Skeletal muscle satellite cell (primary cell): ENCODE data around the gene PLK5. TPM values are rescaled to one million over a fixed set of nuclear protein-coding genes. Genes with fewer than 3 reads are reported as not detected.
A peak's percentile ranks its signal among the peaks of the same experiment; 100 is the strongest.
"Not testable (repeated sequence)": the region's sequence is repeated elsewhere in the genome, so short reads cannot be mapped to it uniquely, and the experiment has no call there.

ENCODE experiments used
- H3K27me3 ChIP-seq: 2 replicates; pipeline ENCODE4 v1.7.0; 2013; ENCODE audit warnings: low read length; ENCODE audit not compliant: control insufficient read depth, insufficient read depth
- H3K36me3 ChIP-seq: 2 replicates; pipeline ENCODE4 v1.7.0; 2013; ENCODE audit warnings: mild to moderate bottlenecking, control low read depth, low read length; ENCODE audit not compliant: insufficient read depth
- H3K4me1 ChIP-seq: 2 replicates; pipeline ENCODE4 v1.7.0; 2013; ENCODE audit warnings: low read length; ENCODE audit not compliant: control insufficient read depth, insufficient read depth
- H3K4me2 ChIP-seq: 2 replicates; pipeline ENCODE4 v1.7.0; 2013; ENCODE audit warnings: mild to moderate bottlenecking, low read length
- H3K4me3 ChIP-seq: 2 replicates; pipeline ENCODE4 v1.7.0; 2013; ENCODE audit warnings: low read length
- H3K9ac ChIP-seq: 2 replicates; pipeline ENCODE4 v1.7.0; 2013; ENCODE audit warnings: mild to moderate bottlenecking, low read depth, low read length, moderate library complexity
- H3K9me3 ChIP-seq: replicated peaks from 2 replicates; pipeline ENCODE4 v1.7.0; 2013; ENCODE audit warnings: mild to moderate bottlenecking, control low read depth, low read length
- total RNA-seq: library from RNA; depleted of rRNA; stranded (reverse); fragments of >200 nt; gene quantifications from 2 replicates; pipeline ENCODE4 v1.2.3, GENCODE V29; 2012; rRNA removed

PLK5 gene, protein sequence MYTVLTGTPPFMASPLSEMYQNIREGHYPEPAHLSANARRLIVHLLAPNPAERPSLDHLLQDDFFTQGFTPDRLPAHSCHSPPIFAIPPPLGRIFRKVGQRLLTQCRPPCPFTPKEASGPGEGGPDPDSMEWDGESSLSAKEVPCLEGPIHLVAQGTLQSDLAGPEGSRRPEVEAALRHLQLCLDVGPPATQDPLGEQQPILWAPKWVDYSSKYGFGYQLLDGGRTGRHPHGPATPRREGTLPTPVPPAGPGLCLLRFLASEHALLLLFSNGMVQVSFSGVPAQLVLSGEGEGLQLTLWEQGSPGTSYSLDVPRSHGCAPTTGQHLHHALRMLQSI
- not detected in 2 replicates for total RNA-seq

DNA sequence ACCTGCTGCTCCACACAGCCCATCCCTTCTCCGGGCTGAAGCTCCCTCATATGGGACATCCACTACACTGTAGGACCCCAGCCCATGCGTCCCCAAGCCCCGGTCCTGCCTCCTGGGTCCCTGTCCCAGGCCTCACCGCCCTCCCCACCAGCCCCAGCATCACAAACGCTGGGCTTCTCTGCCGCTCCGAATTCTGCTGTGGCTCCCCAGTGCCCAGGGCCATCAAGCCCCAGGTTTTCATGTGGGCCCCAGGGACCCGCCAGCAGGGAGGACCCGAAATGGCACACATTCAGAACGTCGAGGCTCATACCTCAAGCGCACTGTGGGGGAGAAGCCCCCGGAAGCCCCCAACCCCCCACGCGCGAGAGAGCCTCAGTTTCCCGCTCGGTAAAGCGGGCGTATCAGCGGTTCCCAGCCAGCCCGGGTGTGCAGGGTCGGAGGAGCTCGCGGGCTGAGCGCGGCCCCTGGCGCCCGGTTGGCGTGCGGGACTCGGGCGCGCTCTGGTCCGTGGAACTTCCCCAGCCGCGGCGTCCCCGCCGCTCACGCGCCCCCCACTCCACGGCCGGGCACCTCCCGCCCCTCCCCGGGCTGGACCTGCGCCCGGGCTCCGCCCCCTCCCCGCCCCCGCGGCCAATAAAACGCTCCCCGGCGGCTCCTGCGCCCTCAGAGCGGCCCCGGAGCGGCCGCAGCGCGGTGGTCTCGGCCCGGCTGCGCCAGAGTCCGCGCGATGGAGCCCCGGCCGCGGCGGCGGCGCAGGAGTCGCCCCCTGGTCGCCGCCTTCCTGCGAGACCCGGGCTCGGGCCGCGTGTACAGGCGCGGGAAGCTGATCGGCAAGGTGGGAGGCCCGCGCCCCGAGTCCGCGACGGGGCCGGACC is at the start of gene PLK5:
Gene PLK5 (plus strand): TSS at position 666 of the 875 bp plus-strand sequence. CDS start 2,920 bp downstream, outside the sequence.
- Histone ChIP-seq H3K4me2 (peak within 1 kb of the TSS; percentile 25), H3K9ac (no peak within 1 kb of the TSS), H3K36me3 (no peaks in the 10 kb centered on the region), H3K4me1 (no peaks in the 10 kb centered on the region), H3K27me3 (peaks cover 39% of the 10 kb centered on the region), H3K4me3 (no peak within 1 kb of the TSS), H3K9me3 (no peaks in the 10 kb centered on the region)

DNA sequence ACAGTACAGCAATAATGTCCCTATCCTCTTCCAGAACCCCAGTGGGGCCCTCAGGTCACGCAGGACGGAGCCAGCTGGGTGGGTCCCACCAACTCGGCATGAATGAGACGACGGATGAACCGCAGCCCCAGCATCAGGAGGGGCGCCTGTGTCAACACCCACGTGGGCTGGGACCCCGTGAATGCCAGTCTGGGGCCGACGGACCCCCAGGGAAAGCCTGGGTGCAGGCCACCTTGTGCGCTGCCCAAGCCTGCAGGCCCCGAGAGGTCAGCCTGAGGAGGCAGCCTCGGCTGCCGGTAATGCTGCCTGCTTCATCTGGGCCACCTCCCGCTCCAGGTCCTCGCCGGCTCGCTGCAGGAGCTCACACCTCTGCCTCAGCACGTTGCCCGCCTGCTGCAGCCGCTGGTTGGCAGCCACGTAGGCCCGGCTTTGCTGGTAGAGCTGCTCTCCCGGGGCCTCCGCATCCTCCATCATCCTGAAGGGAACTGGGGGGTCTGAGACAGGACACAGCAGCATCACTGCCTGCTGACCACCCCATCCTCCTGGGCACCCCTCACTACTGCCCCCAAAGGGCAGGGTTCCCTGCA is 49.0 kb upstream of the PLK5 start:
- Histone ChIP-seq H3K27me3 (peaks cover 37% of the 10 kb centered on the region), H3K4me1 (peaks cover 20% of the 10 kb centered on the region), H3K4me2 (no peak overlapping the region), H3K9me3 (no peaks in the 10 kb centered on the region), H3K9ac (no peak overlapping the region), H3K4me3 (no peak overlapping the region), H3K36me3 (peaks cover 8% of the 10 kb centered on the region)

DNA sequence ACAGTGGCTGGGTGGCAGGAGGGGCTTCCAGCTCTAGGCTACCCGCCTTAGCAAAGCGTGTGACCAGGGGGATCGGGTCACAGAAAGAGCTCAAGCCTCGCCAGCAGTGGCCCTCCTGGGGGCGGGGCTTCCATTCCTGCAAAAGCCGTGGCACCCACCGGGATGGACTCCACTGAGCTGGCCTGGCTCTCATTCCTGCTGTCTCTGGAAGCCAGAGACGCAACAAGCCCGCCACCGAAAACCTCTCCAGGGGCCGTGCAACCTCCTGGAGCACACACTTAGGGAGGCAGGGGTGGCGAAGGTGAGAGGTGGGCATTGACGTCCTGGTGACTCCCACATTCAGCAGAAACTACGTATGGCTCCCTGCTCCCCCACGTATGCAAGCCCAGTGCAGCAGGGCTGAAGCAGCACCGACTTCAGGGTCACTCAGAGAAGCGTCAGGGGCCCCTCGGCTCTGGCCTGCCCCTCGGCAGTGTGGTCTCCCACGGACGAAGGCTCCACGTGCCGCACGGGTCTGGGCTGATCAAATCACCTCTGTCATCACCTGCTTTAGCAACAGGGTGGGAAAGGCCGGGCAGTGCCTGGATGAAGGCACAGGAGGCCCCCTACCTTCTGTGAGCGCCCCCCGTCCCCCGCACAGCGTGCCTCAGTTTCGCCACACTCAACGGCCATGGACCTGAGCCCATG is 48.0 kb upstream of the PLK5 start:
- H3K9me3 ChIP-seq = no peaks in the 10 kb centered on the region
- peaks cover 8% of the 10 kb centered on the region for H3K36me3 ChIP-seq
- H3K4me1 ChIP-seq = peaks cover 10% of the 10 kb centered on the region
- no peak overlapping the region for H3K4me2 ChIP-seq
- no peak overlapping the region for H3K9ac ChIP-seq
- H3K27me3 ChIP-seq = peaks cover 26% of the 10 kb centered on the region
- no peak overlapping the region for H3K4me3 ChIP-seq

DNA sequence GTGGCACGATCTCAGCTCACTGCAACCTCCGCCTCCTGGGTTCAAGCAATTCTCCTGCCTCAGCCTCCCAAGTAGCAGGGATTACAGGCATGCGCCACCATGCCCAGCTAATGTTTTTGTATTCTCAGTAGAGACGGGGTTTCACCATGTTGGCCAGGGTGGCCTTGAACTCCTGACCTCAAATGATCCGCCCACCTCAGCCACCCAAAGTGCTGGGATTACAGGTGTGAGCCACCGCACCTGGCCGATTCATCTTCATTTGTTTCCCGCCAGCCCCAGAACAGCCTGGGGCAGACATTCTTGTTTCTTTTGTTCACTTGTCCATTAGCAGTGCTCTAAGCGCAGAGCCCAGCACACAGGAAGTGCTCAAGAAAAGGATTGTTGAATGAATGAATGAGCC is 46.8 kb upstream of the PLK5 start:
- not testable (repeated sequence) for H3K36me3 ChIP-seq, H3K4me2 ChIP-seq, H3K4me3 ChIP-seq, H3K9ac ChIP-seq, H3K9me3 ChIP-seq, H3K4me1 ChIP-seq
- peaks cover 15% of the 10 kb centered on the region for H3K27me3 ChIP-seq

DNA sequence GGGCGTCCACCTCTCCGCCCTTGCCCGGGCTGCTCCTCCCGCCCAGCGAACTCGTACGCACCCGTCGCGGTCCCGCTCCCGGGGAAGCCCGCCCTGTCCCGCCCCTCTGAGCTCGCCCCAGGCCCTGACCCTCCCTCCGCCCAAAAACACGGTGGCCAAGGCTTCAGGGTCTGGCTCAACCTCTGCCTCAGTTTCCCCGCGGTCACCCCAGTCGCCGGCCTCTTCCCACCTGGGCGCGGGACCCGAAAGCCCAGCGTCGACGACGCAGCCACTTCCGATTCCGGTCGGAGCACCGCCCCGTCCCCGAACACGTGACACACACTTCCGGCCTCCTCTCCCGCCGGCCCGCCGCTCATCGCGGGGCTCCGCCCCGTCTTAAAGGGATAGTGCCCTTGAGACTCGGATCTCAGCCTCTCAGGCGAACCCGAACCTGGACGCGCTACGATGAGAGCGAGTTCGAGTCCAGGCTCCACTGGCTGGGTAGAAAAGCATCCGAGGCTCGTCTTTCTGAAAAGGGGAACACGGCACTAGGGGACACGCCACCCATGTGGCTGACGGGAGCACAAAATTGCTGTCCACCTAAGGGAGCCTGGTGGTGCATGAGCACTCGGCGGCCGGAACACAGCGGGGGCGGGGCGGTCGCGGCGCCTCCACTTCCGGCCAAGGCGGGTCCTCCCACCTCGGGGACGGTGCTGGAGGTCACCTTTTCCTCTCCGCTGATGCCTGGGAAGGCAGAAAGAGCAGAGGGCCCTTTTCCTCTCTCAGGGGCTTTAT is 44.8 kb upstream of the PLK5 start, which contains the start of gene C19orf25:
Gene C19orf25 (minus strand): TSS at position 282 of the 774 bp plus-strand sequence. CDS start 312 bp downstream, outside the sequence.
- Histone ChIP-seq H3K4me3 (peak within 1 kb of the TSS; percentile 75), H3K4me1 (no peaks in the 10 kb centered on the region)

DNA sequence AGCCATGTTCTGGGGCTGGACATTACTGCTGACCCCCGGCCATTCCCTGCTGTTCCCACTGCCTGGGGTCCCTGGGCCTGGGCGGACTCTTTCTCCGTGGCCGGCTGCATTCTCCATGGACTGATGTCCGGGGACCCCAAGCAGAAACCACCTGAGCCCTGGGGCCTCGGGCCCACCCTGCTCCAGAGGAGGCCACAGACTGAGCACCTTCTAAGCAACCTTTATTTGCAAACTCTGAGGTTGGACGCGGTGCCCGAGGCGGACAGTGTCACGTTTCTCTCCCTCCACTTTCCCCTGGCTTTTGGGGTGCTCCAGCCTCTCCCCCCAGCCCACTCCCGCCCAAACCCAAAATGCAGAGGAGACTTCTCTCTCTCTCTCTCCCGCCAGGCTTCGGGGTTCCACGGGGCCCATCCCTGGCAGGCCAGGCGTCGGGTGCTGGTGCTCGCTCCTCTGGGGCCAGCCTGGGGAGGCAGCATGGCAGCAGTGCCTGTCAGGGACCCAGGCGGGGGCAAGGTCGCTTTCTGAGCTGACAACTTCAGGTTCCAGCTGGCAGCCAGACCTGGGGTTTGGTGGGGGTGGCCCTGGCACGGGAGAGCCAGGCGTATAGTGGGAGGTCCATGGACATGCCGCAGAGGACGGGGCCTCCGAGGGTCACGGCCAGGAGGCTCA is 42.5 kb upstream of the PLK5 start:
- no peak overlapping the region for H3K4me3 ChIP-seq
- H3K27me3 ChIP-seq = no peaks in the 10 kb centered on the region
- no peaks in the 10 kb centered on the region for H3K9me3 ChIP-seq
- no peaks in the 10 kb centered on the region for H3K4me1 ChIP-seq
- H3K9ac ChIP-seq = no peak overlapping the region
- peaks cover 5% of the 10 kb centered on the region for H3K36me3 ChIP-seq
- no peak overlapping the region for H3K4me2 ChIP-seq

More for the DNA sequence above, 44.8 kb upstream of the PLK5 start, which contains the start of gene C19orf25:
- no peaks in the 10 kb centered on the region for H3K9me3 ChIP-seq
- peak within 1 kb of the TSS; percentile 89 for H3K4me2 ChIP-seq
- H3K27me3 ChIP-seq = no peaks in the 10 kb centered on the region
- H3K36me3 ChIP-seq = peaks cover 8% of the 10 kb centered on the region
- H3K9ac ChIP-seq = peak within 1 kb of the TSS; percentile 77

DNA sequence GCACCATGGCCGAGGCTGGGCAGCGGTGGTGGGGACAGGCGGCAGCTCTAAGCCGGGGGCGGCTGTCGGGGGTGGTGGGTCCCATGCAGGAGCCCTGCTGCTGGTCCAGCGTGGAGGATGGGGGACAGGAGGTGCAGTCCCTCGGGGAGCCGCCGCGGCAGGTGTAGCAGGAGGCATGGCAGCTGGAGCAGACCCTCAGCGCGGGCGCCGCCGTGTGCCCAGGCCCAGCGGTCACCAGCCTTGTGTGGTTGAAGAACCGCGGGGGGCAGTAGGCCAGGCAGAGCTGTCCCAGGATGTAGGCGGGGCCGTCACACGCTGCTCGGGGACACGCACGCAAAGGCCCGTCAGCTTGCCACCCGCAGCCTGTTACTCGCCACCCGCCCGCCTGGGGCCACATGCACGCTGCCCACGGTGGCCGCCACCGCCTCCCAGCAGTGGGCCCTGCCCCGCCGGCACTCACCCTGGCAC is 42.0 kb upstream of the PLK5 start:
- Histone ChIP-seq H3K9ac (no peak overlapping the region), H3K4me2 (no peak overlapping the region), H3K4me3 (no peak overlapping the region), H3K27me3 (no peaks in the 10 kb centered on the region), H3K9me3 (no peaks in the 10 kb centered on the region), H3K4me1 (no peaks in the 10 kb centered on the region), H3K36me3 (peaks cover 4% of the 10 kb centered on the region)

DNA sequence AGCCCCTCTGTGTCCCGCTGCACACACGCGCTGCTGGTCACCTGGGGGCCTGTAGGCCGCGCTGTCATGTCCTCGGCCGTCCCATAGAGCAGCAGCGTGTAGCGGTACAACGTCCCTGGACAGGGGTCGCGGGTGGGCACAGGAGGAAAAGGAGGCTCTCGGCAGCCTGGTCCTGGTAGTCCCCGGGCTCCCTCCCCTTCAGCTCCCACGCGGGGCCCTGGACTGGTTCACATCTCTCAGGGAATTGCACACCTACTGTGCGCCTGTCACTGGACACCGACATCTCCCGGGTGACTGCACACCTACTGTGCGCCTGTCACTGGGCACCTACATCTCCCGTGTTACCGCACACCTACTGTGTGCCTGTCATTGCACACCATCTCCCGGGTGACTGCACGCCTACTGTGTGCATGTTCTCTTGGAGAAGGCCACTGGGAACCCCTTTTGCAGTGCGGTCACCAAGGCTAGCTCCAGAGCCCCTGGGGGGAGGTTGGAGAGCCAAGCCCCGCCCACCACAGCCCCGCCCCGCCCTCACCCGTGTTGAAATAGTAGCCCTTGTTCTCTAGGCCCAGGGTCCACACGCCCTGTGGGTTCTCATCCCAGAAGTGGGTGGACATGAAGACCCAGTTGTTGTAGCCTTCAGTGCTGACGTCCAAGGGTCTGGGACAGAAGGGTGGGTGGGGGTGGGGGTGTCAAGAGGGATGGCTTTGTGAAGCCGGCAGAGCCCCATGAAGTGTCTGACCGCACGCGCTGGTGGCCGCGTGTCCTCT is 41.3 kb upstream of the PLK5 start:
- H3K4me3 ChIP-seq = no peak overlapping the region
- H3K9me3 ChIP-seq = no peaks in the 10 kb centered on the region
- H3K4me2 ChIP-seq = no peak overlapping the region
- no peaks in the 10 kb centered on the region for H3K4me1 ChIP-seq
- H3K36me3 ChIP-seq = no peaks in the 10 kb centered on the region
- no peak overlapping the region for H3K9ac ChIP-seq
- no peaks in the 10 kb centered on the region for H3K27me3 ChIP-seq

DNA sequence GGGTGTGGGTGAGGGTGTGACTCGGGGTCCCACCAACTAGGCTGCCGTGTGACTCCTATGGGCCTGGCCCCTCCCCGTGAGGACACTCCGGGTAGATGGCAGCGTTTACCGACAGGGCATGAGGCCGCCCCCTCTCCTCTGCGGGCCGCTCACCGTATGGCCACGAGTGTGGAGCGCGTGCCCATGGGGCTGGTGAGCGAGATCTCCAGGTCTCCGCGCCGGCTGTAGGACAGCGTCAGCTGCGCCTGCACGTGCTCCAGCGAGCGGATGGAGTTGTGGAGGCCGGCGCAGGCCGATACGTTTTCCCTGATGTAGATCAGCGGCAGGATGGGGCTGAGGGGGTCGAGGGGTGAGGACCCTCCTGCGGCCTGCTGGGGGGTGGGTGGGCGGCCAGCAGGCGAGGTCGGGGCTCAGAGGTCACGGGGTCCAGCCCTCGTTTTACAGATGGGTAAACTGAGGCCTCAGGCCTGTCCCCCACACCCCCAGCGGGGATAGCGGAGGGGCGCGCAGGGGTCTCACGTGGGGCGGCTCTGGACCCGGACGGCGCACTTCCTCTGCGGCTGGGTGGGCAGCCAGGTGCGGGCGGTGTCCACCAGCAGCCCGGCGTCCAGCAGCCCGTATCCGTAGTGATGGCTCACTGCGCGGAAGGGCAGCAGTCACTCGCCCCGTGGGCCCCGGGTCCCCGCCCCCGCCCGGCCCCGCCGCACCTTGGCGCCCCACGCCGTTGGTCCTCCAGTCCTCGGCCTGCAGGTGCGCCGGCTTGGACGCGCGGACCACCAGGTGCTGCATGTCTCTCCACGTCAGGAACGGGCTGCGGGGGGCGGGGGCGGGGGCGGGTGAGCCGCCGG is 40.5 kb upstream of the PLK5 start:
- Histone ChIP-seq H3K9ac (no peak overlapping the region), H3K4me1 (no peaks in the 10 kb centered on the region), H3K9me3 (no peaks in the 10 kb centered on the region), H3K4me3 (no peak overlapping the region), H3K4me2 (no peak overlapping the region), H3K27me3 (no peaks in the 10 kb centered on the region), H3K36me3 (no peaks in the 10 kb centered on the region)
